Neural crest cell (in vitro differentiated cells): Measurements from ENCODE around the gene BCAS2. TPM values are rescaled to one million over a fixed set of nuclear protein-coding genes. Genes with fewer than 3 reads are reported as not detected.

Source experiments
- DNase-seq: peaks from one replicate; pipeline ENCODE4 v3.0.0; 2021; ENCODE audit warnings: low read depth, mixed read lengths, low spot score
- H3K27ac Mint-ChIP-seq: one replicate; pipeline ENCODE4 v1.8.0; 2021; ENCODE audit warnings: mild to moderate bottlenecking, mixed read lengths; ENCODE audit not compliant: unreplicated experiment
- H3K27me3 Mint-ChIP-seq: 2 replicates; pipeline ENCODE4 v1.8.0; 2021; ENCODE audit warnings: low read depth, mild to moderate bottlenecking, mixed read lengths
- H3K36me3 Mint-ChIP-seq: 2 replicates; pipeline ENCODE4 v1.8.0; 2021; ENCODE audit warnings: low read depth, mild to moderate bottlenecking, mixed read lengths
- H3K4me1 Mint-ChIP-seq: 2 replicates; pipeline ENCODE4 v1.8.0; 2021; ENCODE audit warnings: mixed read lengths
- H3K4me3 Mint-ChIP-seq: one replicate; pipeline ENCODE4 v1.8.0; 2021; ENCODE audit warnings: mild to moderate bottlenecking, mixed read lengths
- H3K9me3 Mint-ChIP-seq: 2 replicates; pipeline ENCODE4 v1.8.0; 2021; ENCODE audit warnings: mixed read lengths
- long read RNA-seq: library from polyadenylated mRNA; unstranded; transcript quantifications from one replicate; pipeline ENCODE4 v2.0.0, GENCODE V29; 2020
- total RNA-seq: library from RNA; stranded (reverse); gene quantifications from 2 replicates; pipeline ENCODE4 v1.2.1, GENCODE V29; 2021
- TF ChIP-seq, protein P1 (sequence below): fragments of 200-600 bp; sonication (generic); conservative IDR thresholded peaks from 2 replicates; pipeline ENCODE4 v1.5.0; 2021; ENCODE audit warnings: antibody characterized with exemption, mild to moderate bottlenecking

Gene BCAS2
- 55.9 and 57.5 TPM in 2 replicates for total RNA-seq
- long read RNA-seq, transcript BCAS2-201 (7 exons, 1,299 nt) = major isoform, 235 of 242 reads
- long read RNA-seq, partial matches to known transcripts = 3 of 242 reads
- long read RNA-seq, other reads (novel, unspliced or antisense) = 1 of 242 reads

GRCh38 chr1:114581335-114582287, at the start of gene BCAS2:
TSS of gene BCAS2 (minus strand) at chr1:114581615. CDS start at chr1:114581591, 24 bp downstream.
- Mint-ChIP-seq H3K27ac (peak within 1 kb of the TSS; percentile 99), H3K9me3 (no peaks in the 10 kb centered on the region), H3K36me3 (peaks cover 6% of the 10 kb centered on the region), H3K4me1 (peaks cover 32% of the 10 kb centered on the region), H3K27me3 (peaks cover 9% of the 10 kb centered on the region), H3K4me3 (peak within 1 kb of the TSS; percentile 97)
- TF ChIP-seq, protein P1, sequence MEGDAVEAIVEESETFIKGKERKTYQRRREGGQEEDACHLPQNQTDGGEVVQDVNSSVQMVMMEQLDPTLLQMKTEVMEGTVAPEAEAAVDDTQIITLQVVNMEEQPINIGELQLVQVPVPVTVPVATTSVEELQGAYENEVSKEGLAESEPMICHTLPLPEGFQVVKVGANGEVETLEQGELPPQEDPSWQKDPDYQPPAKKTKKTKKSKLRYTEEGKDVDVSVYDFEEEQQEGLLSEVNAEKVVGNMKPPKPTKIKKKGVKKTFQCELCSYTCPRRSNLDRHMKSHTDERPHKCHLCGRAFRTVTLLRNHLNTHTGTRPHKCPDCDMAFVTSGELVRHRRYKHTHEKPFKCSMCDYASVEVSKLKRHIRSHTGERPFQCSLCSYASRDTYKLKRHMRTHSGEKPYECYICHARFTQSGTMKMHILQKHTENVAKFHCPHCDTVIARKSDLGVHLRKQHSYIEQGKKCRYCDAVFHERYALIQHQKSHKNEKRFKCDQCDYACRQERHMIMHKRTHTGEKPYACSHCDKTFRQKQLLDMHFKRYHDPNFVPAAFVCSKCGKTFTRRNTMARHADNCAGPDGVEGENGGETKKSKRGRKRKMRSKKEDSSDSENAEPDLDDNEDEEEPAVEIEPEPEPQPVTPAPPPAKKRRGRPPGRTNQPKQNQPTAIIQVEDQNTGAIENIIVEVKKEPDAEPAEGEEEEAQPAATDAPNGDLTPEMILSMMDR = no peak
- peak; percentile 84 for DNase-seq

DNA sequence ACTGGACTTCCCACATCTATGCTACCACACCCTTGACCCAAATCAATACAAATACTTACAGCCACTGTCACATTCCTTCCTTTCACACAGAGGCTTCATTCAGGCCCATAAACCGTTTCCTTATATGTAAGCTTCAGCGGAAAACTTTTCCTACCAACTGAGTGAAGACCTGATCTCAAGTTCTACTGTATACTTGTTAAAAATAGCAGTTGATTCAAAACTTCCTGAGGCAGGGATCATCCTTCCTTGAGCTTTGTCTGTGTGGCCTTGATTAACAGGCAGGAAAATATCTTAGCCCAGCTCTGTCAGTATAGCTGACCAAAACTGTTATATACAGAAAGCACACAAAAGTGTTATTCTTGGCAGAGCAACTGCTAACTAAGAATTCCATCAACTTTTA, 45.7 kb upstream of the BCAS2 start:
- no peaks in the 10 kb centered on the region for H3K36me3 Mint-ChIP-seq
- no peaks in the 10 kb centered on the region for H3K9me3 Mint-ChIP-seq
- H3K4me1 Mint-ChIP-seq = no peaks in the 10 kb centered on the region
- no peak overlapping the region for H3K4me3 Mint-ChIP-seq
- no peak overlapping the region for H3K27ac Mint-ChIP-seq
- TF ChIP-seq, protein P1 = no peak
- no peak for DNase-seq
- no peaks in the 10 kb centered on the region for H3K27me3 Mint-ChIP-seq

DNA sequence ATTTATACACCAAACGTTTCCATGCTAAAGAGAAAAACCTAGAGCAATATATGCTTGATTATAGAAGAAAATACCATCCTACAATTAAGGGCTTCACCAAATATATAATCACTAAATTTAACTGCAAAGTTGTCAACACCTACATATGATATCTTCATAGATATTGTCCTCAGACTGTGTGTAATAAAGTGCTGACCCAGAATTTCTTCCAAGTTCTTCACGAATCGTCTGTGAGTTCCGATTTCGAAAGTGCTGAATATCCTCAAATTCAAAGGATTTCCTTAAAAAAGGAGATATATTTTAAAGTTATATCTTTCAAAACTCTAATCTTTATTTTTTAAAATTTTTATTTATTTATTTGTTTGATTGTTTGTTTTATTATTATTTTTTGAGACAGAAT, 41.9 kb upstream of the BCAS2 start:
- H3K27me3 Mint-ChIP-seq = peaks cover 19% of the 10 kb centered on the region
- H3K27ac Mint-ChIP-seq = no peak overlapping the region
- TF ChIP-seq, protein P1 = no peak
- no peaks in the 10 kb centered on the region for H3K9me3 Mint-ChIP-seq
- no peak overlapping the region for H3K4me3 Mint-ChIP-seq
- H3K36me3 Mint-ChIP-seq = no peaks in the 10 kb centered on the region
- DNase-seq = no peak
- no peaks in the 10 kb centered on the region for H3K4me1 Mint-ChIP-seq

GRCh38 chr1:114620419-114620818, 39.0 kb upstream of the BCAS2 start:
- H3K36me3 Mint-ChIP-seq = no peaks in the 10 kb centered on the region
- H3K4me1 Mint-ChIP-seq = no peaks in the 10 kb centered on the region
- no peak overlapping the region for H3K27ac Mint-ChIP-seq
- H3K27me3 Mint-ChIP-seq = peaks cover 19% of the 10 kb centered on the region
- DNase-seq = no peak
- H3K9me3 Mint-ChIP-seq = peaks cover under 1% of the 10 kb centered on the region
- no peak overlapping the region for H3K4me3 Mint-ChIP-seq
- TF ChIP-seq, protein P1 = no peak

GRCh38 chr1:114618606-114619005, 37.2 kb upstream of the BCAS2 start:
- Mint-ChIP-seq H3K9me3 (peaks cover 2% of the 10 kb centered on the region), H3K4me3 (no peak overlapping the region), H3K4me1 (no peaks in the 10 kb centered on the region), H3K27me3 (peaks cover 19% of the 10 kb centered on the region), H3K36me3 (no peaks in the 10 kb centered on the region), H3K27ac (no peak overlapping the region)
- DNase-seq = no peak
- TF ChIP-seq, protein P1 = no peak
